NCI-H2081 treated with DMSO at 0.1 percent for 48 hours (cell line): ENCODE data around the gene PRR15.

Experiments
- DNase-seq: peaks from one replicate; lab custom pipeline; 2025; lab: John Stamatoyannopoulos, UW

Gene PRR15

DNA sequence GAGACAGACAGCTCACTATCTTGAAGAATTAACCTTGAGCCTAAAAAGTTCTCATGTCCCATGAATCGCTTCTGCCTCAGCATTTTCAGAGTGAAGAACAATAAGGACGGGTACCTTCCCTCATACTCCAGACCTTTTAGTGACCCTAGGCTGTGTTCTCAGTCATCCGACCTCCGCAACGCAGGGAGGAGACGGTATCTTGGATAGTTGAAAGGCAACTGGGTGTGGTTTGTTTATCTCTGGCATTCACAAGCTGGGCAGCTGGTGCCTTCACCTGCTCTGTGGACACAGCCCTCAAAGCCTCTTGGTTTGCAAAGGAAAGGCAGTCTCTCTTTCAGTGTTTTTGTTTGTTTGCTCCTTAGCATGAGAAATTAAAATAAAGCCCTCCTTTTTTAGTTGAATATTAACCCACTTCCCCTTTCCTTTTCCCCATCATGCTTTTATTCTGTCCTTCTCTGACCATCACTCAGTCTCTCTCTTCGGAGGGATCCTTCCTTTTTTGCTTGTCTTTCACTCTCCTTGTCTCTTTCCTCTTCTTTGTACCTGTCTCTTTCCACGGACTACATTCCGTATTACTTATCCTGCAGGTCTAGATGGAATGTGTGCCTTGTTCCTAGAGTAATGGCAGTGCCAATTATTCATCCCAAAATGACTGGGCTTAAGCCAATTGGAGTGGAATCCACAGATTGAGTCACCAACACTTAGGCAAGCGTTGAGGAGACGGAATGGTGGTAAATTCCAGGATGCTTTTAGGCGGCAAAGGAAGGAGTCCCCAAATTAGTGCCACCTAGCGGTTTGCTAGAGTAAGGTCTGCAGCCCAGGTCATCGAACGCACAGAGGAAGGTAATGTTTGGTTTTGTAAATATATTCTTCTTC, 45.8 kb downstream of the PRR15 start:
- DNase-seq, result no peak

DNA sequence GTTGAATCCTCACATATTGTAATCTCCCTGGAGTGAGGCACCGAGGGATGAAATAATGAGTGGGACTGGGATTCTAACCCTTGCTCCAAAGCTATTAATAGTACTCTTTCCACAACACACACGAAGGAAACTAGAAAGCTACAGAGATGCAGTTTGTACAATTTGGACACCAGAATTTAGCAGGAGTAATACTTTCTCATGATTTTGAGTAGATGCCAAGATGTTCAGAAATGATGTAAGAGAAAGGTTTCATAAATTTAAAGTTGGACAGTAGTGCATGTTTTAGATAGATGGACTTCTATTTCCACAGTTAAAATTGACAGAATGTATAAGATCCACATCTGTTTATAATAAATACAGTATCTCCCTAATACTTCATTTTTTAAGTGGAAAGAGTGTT, 46.5 kb downstream of the PRR15 start:
- DNase-seq, result no peak

DNA sequence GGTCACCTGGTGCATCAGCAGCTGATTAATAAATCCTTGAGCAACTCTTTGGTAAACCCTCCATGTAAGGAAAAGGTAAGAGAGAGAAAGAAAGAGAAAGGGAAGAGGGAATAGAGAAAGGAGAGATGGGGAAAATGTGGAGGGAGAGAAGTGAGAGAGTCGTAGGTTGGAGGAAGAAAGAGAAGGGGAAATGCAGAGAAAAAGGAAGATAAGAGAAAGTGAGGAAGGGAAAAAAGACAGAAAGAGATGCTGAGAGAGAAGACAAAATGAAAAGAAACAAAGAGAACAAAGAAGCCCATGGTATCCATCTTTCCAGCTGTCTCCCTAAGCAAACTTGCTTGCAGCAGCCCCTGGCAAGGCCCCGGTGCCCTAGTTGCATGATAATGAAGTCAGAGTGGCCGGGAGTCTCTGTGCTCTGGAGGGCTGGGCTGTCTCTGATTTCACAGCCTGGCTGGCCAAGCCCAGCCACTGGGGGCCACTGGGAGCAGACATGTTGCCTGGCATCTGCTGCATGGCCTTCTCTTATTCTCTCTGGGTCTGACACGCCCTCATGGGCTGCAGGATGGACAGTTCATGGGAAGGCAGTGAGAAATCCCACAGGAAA, 48.4 kb downstream of the PRR15 start:
- DNase-seq, result no peak

DNA sequence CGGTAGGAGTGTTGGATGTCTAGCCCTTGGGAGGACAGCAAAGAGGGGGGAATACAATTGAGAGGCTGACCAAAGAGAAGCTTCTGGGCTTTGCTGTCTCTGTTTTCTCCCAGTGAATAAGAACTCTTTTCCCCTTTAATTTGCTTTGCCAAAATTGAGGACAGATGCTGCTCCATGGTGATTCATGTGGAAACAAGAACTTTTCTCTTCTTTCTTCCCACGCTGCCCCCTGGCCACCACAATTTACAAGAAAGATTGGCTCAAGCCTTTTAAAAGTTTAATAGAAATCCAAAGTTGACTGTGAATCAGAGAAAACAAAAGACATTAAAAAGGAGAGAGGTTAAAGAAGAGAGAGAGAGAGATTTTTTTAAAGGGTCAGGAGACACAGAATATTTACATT, 49.0 kb downstream of the PRR15 start:
- no peak for DNase-seq

DNA sequence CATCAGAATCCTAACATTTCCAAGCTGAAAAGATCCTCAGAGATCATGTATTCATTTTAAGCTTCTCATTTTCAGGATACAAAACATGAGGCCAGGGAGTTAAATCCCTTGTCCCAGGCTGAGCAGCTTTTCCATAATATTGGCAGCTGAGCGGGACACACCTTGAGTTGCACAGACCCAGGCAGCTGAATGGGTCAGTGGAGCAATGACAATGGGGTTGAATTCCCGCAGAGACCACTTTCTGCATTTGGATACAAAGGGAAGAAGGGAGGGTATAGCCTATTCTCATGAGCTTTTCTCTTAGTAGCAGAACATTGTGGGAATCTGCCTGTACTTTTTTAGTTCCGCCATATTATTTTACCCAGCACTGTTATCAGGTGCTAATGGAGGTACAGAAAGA, 49.5 kb downstream of the PRR15 start:
- DNase-seq, result no peak

DNA sequence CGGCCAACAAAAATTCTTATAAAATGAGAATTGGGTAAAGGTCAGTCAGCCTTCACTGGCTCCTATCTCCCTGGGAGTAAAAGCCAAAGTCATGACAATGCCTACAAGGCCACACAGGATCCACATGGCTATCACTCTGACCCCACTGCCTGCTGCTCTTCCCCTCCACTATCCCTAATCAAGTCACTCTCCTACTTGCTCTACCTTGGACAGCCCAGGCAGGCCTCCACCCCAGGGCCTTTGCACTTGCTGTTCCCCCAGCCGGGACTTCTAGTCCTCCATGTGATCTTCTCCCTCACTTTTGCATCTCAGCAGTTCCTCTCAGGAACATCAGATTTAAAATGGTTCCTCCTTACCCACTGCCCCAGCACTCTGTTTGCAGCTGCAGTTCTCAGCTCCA, 50.6 kb downstream of the PRR15 start:
- no peak for DNase-seq
